ENCODE data around the gene ALG3.

ALG3 gene

DNA sequence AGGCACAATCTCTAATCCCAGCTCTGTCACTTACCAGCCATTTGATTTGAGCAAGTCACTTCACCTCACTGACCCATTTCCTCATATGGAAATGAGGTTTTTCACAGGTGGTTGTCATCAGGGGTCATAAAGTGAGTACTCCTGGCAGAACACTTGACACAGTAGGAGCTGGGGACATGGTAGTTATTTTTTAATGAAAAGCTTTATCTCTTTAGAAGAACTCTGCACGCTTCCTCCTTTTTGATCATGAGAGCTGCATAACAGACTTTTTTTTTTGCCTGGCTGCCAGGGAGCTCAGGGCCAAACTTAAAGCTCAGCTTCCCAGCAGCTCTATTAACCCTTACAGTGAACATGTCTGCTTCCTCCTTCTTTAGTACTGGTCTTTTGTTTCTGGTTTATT is 11.0 kb downstream of the ALG3 start:
- no peak overlapping the region for H3K4me3 ChIP-seq (ENCODE audit: low read length)
- peak; percentile 71 for DNase-seq (ENCODE audit: low read depth, low spot score)

DNA sequence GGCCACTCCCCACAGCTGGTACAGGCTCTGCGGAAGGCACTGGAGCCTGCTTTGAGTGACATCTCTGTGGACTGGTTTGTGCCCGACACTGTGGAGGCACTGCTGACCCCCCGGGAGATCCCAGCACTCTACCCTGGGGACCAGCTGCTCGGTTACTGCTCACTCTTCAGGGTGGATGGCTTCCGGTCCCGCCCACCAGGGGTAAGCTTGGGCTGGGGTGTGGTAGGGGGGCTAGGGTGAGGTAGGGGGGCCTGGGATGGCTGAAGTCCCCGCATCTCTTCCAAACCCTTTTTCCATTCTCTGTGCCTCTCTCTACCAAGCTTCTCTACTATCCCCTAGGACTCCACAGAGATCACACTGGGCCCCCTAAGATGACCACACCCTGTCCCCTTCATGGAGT is 11.6 kb downstream of the ALG3 start:
- DNase-seq (ENCODE audit: low read depth, low spot score) = no peak
- H3K4me3 ChIP-seq (ENCODE audit: low read length) = no peak overlapping the region

DNA sequence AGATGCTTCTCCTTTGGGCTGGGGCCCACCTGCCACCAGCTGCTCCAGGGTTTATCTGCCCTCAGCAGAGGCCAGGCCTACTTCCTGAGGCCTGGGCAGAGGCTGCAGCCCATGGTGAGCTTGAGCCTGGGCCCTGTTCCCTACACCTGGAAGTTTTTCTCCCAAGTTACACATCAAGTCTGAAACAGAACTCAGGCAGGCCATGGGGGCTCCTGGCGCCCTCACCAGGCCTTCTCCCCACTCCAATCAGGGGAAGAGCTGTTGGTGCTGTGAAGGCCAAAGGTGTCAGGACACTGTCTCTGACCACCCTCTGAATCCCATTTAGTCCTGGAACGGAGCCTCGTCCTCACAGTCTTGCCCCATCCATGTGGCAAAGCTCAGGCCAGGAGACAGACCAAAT is 12.1 kb downstream of the ALG3 start:
- DNase-seq (ENCODE audit: low read depth, low spot score) = no peak
- H3K4me3 ChIP-seq (ENCODE audit: low read length) = no peak overlapping the region

DNA sequence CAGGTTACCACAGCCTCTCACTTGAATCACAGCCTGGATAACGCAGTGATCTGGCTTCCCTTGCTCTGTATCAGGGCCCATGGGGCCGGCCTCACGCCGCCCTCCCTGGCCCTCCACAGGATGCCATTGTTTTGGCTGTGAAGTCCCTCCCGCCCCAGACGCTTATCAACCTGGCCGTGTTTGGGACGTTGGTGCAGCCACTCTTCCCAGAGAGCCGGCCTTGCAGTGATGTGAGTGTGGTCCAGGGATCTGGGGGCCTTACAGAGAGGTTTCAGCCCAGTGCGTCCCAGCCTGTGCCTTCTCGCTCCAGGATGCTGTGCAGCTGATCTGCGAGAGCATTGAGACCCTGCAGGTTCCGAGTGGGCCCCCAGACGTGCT is 12.7 kb downstream of the ALG3 start:
- DNase-seq (ENCODE audit: low read depth, low spot score) = no peak
- H3K4me3 ChIP-seq (ENCODE audit: low read length) = no peak overlapping the region

DNA sequence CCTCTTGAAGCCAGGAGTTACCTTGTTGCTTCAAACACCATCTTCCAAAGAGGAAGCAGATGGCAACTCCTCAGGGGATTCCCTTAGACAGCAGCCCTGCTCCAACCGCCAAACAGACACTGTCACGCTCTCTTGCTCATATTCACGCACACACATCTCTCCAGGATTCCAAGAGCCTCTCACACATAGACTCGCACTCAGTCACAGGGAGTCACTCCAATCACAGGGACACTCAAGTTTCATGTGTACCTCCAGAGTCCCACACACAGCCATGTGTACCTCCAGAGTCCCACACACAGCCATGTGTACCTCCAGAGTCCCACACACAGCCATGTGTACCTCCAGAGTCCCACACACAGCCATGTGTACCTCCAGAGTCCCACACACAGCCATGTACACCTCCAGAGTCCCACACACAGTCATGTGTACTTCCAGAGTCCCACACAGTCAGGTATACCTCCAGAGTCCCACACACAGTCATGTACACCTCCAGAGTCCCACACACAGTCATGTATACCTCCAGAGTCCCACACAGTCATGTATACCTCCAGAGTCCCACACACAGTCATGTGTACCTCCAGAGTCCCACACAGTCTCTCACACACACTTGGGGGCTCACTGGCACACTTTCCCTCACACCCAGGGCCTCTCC is 13.3 kb downstream of the ALG3 start:
- DNase-seq (ENCODE audit: low read depth, low spot score) = no peak
- no peak overlapping the region for H3K4me3 ChIP-seq (ENCODE audit: low read length)

DNA sequence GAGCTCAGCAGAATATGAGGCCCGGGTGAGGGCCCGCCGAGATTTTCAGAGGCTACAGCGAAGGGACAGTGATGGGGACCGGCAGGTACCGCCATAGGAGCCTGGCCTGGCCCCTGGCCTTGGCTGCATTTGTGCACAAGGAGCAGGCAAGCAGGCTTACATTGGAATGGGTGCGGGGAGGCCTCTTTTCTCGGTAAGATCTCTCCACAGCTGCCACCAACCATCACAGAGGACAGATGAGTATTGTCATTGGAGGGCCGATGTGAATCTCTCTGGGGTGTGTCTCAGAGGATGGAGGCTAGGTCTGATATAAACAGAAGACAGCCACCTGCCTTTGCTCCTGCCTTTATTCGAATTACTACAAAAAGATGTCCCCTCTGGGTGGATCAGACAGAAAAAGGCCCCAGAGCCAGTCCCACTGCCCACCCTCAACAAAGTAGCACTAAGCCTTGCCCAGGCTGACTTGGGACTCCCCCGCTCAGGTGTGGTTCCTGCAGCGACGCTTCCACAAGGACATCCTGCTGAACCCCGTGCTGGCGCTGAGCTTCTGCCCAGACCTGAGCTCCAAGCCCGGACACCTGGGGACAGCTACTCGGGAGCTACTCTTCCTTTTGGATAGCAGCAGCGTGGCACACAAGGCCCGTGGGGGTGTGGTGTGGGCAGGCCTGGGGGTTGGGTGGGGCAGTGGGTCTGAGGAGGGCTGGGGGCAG is 13.9 kb downstream of the ALG3 start:
- H3K4me3 ChIP-seq (ENCODE audit: low read length) = no peak overlapping the region
- DNase-seq (ENCODE audit: low read depth, low spot score) = no peak

DNA sequence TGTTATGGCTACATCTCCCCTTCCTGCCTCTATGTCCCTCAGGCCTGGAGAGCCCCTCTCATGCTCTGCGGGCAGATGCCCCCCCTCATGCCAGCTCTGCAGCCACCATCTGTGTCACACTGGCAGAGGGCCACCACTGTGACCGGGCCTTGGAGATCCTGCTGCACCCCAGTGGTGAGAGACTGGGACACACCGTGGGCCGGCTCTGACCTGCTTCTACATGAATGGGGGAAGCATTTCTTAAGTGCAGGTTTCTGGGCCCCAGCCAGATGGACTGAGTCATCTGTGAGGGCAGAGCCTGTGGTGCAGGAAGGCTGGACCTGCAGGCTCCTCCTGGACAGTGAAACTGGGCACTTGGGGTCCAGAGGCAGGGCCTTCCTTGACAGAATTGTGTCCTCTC is 14.5 kb downstream of the ALG3 start:
- H3K4me3 ChIP-seq (ENCODE audit: low read length) = no peak overlapping the region
- no peak for DNase-seq (ENCODE audit: low read depth, low spot score)

DNA sequence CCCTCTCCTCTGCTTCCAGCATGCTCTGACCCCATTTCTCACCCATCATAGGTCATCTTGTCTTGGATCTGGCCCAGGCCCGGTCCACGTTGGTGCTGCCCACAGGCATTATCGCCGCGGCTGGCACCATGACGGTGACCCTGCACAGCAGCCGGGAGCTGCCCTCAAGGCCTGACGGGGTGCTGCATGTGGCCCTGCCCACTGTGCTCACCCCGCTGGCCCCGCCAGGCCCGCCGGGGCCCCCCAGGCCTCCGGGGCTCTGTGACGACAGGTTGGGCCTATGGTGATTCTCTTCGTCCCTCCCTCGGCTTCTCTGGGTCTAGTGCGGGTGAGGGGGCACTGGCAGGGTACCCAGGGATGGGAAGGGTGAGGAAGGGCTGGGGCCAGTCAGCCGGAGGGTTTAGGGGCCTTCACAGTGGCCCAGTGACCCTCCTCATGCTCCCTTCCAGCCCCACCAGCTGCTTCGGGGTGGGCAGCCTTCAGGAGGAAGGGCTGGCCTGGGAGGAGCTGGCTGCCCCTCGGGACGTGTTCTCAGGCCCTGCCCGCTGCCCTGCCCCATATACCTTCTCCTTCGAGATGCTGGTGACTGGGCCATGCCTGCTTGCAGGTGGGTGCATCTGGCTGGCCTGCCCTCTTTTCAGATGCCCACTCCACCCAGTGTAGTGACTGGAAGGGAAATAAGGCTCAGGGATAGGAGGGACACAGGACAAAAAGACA is 15.5 kb downstream of the ALG3 start:
- H3K4me3 ChIP-seq (ENCODE audit: low read length) = no peak overlapping the region
- no peak for DNase-seq (ENCODE audit: low read depth, low spot score)

DNA sequence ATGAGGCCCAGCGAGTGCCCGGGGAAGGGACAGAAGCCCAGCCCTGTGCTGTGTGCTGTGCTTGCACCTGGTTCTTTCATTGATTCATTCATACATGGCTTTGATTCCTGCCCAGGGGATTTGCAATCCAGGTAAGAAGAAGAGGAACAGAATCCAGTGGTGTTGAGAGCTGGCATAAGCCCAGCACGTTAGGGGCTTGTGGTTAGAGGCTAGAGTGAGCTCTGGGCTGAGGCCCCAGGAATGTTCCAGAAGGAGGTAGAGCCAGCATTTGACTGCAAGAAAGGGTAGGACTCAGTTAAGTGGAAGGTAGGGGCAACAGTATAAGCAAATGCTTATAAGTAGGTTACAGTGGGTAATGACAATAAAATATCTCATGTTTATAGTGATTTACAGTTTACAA is 17.1 kb downstream of the ALG3 start:
- no peak for DNase-seq (ENCODE audit: low read depth, low spot score)
- H3K4me3 ChIP-seq (ENCODE audit: low read length) = no peak overlapping the region

DNA sequence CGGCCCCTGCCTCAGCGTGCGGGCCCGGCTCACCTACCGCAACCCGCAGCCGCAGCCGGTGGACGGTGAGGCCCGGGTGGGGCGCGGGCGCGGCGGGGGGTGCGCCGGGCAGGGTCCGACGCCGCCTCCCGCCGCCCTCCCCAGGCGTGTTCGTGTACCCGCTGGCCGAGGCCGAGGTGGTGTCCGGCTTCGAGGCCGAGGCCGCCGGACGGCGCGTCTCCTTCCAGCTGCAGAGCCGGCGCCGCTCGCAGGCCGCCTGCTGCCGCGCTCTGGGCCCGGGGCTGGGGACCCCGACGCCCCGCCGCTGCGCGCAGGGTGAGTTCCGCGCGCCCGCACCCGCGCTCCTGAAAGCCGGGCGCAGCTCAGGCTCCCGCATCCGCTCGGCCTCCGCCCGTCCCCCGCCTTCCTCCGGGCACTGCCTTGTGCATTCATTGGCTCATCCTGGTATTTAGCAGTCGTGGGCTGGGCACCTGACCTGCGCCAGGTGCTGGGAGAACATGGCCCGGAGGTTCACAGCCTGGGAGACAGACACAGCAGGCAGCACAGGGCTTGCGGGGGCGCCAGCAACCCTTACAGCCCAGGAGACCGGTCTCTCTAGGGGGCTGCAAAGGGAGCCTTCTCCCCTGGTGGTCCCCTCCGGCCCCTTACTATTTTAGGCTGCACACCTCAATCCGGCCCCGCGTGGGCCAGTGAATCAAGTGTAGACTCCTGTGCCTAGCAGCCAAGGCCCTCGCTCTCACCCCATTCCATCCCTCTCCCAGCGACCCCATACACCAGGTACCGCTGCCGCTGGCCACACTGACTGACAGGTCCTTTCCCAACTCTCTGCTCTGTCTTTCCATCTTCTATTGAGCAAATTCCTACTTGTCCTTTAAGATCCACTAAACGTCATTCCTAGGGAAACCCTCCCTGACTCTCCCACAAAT is 17.9 kb downstream of the ALG3 start:
- no peak overlapping the region for H3K4me3 ChIP-seq (ENCODE audit: low read length)
- no peak for DNase-seq (ENCODE audit: low read depth, low spot score)

DNA sequence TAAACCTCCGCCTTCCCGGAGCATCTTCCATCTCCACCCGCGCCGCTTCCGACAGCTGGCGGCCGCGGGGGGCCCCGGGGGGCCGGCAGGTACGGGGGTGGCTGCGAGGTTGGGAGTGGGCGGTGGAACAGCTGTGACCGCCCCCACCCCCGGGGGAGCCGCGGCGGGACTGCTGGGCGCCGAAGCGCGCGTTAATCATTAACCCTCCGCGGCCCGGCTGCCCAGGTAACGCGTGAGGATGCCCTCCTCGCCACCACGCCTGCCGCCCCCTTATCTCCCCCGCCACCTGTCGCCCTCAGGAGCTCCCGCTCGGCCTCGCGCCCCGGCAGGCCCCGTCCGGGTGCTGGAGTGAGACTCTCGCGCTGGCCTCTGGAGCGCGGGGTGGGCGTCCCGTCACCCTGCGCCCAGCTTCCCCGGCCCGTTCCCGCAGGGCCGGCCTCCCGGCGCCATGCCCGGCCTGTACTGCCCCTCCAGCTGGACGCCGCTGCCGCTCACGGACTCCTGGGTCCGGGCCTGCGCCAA is 18.6 kb downstream of the ALG3 start:
- H3K4me3 ChIP-seq (ENCODE audit: low read length) = peak overlapping the region; percentile 59
- no peak for DNase-seq (ENCODE audit: low read depth, low spot score)

DNA sequence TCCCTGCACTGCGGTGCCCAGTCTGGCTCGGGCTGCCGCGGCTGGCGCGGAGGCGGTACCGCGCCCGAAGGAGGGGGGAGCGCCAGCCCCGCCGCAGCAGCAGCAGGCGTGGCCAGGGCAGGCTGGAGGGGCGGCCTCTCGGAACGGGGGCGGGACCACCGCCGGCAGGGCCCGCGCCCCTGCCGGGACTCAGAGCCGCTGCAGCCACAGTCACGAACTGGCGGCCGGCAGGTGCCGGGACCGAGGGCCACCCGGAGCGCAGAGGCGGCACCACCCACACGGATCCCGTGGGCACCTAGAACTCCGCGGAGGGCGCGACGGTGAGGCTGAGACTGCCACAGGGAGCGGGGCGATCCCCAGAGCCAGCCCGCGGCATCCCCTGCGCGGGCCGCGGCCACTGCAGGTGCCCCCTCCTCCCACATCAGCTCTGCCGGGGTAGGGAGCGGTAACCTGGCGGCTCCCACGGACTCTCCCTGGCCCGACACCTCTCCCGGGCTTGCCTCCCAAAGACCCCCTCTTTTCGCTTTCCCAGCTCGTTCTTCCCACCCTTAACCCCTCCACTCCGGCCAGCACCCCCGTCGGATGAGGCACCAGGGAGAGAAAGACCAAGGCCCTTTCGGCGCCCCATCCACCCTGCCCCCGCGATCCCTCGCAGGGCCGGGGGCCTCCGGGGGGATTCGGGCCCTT is 19.2 kb downstream of the ALG3 start, which contains the start of gene VWA5B2:
TSS of gene VWA5B2 (plus strand) at position 192 of the 687 bp plus-strand sequence. CDS start 944 bp downstream, outside the sequence.
- peak; percentile 60 for DNase-seq (ENCODE audit: low read depth, low spot score)
- peak within 1 kb of the TSS; percentile 59 for H3K4me3 ChIP-seq (ENCODE audit: low read length)

DNA sequence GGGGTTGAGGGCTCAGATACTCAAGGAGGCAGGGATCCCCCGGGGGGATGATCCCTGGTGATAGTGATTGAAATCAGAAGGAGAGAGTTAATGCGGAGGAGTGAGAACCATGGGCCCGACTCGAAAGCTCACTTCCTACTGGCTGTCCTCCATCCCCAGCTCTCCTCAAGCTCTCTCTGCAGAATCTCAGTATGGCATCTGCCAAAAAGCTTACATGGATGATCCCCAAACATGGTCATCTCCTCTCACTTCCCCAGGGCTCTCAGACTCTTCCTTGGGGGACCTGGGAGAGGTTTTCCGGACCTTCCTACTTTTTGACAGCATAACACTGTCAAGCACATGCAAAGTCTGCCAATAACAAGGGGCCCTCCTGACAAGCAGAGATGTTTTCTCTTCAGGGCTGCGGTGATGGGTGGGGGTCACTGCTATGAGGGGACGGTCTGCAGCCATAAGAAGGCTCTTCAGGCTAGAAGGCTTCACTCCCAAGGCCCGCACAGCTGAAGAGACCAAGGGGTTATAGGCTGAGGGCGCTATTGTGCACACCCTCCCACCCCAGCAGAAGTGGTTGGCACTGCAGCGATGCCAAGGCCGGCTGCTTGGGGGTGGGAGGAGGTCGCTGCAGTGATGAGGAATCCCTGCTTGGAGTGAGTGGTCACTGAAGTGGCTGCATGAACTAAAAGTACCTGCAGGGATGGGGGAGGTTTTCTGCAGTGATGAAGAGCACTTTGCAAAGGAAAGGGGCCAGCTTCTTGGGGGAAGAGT is 20.2 kb downstream of the ALG3 start:
- DNase-seq (ENCODE audit: low read depth, low spot score) = no peak
- peak overlapping the region; percentile 59 for H3K4me3 ChIP-seq (ENCODE audit: low read length)

DNA sequence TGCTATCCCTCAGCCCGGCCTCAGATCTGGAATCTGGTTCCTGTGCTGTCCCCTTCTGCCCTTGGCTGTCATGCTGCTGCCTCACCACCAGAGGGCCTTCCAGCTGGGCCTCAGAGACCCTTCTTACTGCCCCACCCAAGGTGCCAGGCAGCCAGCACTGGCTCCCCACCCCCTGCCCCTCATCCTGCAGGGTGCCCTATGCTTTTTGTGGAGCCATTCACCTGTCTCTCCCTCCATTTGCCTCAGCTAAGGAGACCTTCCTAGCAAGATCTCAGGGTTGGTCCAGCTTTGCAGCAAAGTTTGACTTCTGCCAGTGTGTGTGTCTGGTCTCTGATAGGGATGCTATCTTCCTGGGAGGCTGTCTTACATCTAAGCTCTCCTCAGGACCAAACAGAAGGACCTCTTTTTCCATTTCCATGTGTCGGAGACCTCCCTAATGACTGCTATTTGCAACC is 21.3 kb downstream of the ALG3 start:
- no peak overlapping the region for H3K4me3 ChIP-seq (ENCODE audit: low read length)
- no peak for DNase-seq (ENCODE audit: low read depth, low spot score)

DNA sequence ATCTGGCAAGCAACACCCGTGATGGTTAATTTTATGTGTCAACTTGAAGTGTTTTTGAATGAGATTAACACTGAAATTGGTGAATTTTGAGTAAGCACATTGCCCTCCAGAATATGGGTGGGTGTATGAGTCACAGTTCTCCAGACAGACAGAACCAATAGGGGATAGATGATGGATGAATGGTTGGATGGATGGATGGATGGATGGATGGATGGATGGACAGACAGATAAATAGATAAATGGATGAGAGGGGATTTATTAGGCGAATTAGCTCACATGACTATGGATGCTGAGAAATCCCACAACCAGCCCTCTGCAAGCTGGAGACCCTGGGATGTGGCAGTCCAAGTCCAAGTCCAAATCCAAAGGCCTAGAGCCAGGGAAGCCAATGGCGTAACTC is 24.8 kb downstream of the ALG3 start:
- no peak overlapping the region for H3K4me3 ChIP-seq (ENCODE audit: low read length)
- DNase-seq (ENCODE audit: low read depth, low spot score) = no peak

DNA sequence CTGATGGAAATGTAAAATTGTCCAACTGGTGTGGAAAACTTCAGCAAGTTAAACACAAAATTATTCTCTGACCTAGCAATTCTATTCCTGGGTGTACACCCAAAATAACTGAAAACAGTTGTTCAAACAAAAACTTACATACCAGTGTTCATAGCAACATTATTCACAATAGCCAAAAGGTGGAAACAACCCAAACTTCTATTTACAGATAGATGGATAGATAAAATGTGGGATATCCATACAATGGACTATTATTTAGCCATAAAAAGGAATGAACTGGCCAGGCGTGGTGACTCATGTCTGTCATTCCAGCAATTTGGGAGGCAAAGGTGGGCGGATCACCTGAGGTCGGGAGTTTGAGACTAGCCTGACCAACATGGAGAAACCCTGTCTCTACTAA is 26.2 kb downstream of the ALG3 start:
- DNase-seq (ENCODE audit: low read depth, low spot score) = no peak
- H3K4me3 ChIP-seq (ENCODE audit: low read length) = no peak overlapping the region

DNA sequence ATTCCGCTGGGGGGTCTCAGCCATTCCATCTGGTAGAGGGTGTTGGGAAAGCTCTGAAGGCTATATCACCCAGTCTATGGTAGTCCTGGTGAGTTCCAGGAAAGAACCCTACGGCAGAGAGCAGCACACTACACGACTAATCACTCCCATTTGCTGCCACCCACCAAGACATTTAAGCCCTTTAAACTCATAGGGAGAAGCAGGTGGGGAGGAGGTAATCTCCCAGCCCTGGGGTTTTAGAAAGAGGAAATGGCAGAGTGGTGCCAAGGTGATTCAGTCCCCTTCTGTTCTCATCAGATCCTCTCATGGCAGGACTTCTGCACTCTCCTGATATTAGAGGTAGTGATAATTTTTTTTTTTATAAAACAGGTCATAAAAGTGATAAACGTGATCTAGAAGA is 29.9 kb downstream of the ALG3 start:
- no peak overlapping the region for H3K4me3 ChIP-seq (ENCODE audit: low read length)
- DNase-seq (ENCODE audit: low read depth, low spot score) = no peak

DNA sequence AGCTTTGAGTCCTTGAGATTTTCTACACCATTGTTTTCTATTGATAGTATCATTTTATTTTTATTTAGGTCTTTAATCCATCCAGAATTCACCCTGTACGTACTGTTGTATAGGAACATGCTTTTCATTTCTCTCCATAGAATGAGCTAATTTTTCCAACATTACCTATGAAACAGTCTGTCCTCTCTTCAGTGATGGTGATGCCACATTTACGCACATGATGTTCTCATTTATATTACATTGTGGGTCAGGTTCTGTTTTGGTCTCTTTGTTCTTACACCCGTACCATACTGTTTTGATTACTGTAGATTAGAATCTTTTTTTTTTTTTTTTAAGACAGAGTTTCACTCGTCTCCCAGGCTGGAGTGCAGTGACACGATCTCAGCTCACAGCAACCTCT is 37.0 kb downstream of the ALG3 start:
- no peak overlapping the region for H3K4me3 ChIP-seq (ENCODE audit: low read length)
- no peak for DNase-seq (ENCODE audit: low read depth, low spot score)

All from Jurkat, Clone E6-1 (cell line).